Cardiac muscle cell (in vitro differentiated cells and primary cell): ENCODE data around the gene CDC45. TPM values are rescaled to one million over a fixed set of nuclear protein-coding genes. Genes with fewer than 3 reads are reported as not detected.

Experiments
- DNase-seq, 2 donors: peaks; one replicate each; pipeline versions ENCODE4 v3.0.0 to v3.0.0-alpha.2; 2010 to 2017; ENCODE audit warnings: low read depth in 1 of 2, low spot score in 1 of 2
- H3K27ac ChIP-seq: fragments of 200-600 bp; sonication (generic); 2 replicates; pipeline ENCODE4 v1.5.1; 2016
- H3K27me3 ChIP-seq: fragments of 200-600 bp; sonication (generic); 2 replicates; pipeline ENCODE4 v1.6.0; 2016; ENCODE audit warnings: control low read depth
- H3K36me3 ChIP-seq: fragments of 200-600 bp; sonication (generic); 2 replicates; pipeline ENCODE4 v1.5.1; 2016; ENCODE audit warnings: control low read depth
- H3K4me1 ChIP-seq: fragments of 200-600 bp; sonication (generic); 2 replicates; pipeline ENCODE4 v1.8.1; 2017; ENCODE audit warnings: low read depth, mild to moderate bottlenecking, mixed run types
- H3K4me3 ChIP-seq: fragments of 200-600 bp; sonication (generic); 2 replicates; pipeline ENCODE4 v1.5.1; 2016; ENCODE audit warnings: mild to moderate bottlenecking
- H3K9me3 ChIP-seq: fragments of 200-600 bp; sonication (generic); 2 replicates; pipeline ENCODE4 v1.5.1; 2017; ENCODE audit warnings: low read depth, mild to moderate bottlenecking, control low read depth
- CTCF ChIP-seq: IDR thresholded peaks from 2 replicates; pipeline ENCODE4 v1.5.1; 2012; ENCODE audit warnings: low read depth, mild to moderate bottlenecking, low read length
- polyA plus RNA-seq: library from polyadenylated mRNA; unstranded; fragments of >200 nt; fragmentation: Nextera tagmentation; extraction: Ambion mirVana; gene quantifications from 2 replicates; pipeline ENCODE4 v1.2.1, GENCODE V29; 2016
- total RNA-seq: library from RNA; depleted of rRNA; stranded (reverse); fragments of >200 nt; gene quantifications from 2 replicates; pipeline ENCODE4 v1.2.3, GENCODE V29; 2016

CDC45 gene
- total and polyA plus RNA-seq, 2 experiments from 2014 or later = 7.6 to 15.5 TPM

GRCh38 chr22:19447330-19448075 is 32.2 kb upstream of the CDC45 start, which contains the start of gene C22orf39:
Gene C22orf39, minus strand, starts transcription at chr22:19447711. Its CDS starts 23 bp downstream, at chr22:19447688.
- DNase-seq = peak; percentile 95 to 96
- TF ChIP-seq CTCF = no peak
- H3K36me3 ChIP-seq = peaks cover 14% of the 10 kb centered on the region
- peak within 1 kb of the TSS; percentile 97 for H3K27ac ChIP-seq
- H3K4me1 ChIP-seq = peaks cover 16% of the 10 kb centered on the region
- no peaks in the 10 kb centered on the region for H3K27me3 ChIP-seq
- no peaks in the 10 kb centered on the region for H3K9me3 ChIP-seq
- H3K4me3 ChIP-seq = peak within 1 kb of the TSS; percentile 63

DNA sequence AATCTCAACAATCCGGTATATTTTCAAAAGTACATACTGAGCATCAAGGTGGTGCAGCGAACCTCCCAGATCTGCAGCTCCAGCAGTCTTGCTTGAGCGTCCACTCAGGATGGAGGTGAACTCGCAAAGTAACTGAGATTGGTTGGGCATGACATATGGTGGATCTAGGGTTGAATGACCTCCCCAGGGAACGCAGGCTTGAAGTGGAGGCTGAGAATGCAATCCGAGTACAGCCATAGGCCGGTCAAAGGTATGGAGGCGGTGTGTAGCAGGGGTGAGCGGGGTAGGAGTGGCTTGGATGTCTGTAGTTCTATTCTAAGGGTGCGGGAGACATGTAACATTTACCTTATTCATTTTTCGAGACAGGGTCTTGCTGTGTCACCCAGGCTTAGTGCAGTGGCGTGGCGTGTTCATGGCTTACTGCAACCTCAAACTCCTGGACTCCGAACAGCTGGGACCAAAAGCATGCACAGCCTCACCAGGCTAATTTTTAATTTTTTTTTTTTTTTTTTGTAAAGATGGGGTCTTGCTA is 31.6 kb upstream of the CDC45 start:
- Histone ChIP-seq H3K9me3 (no peaks in the 10 kb centered on the region), H3K27ac (peak overlapping the region; percentile 97), H3K36me3 (peaks cover 20% of the 10 kb centered on the region), H3K27me3 (no peaks in the 10 kb centered on the region), H3K4me3 (peak overlapping the region; percentile 63), H3K4me1 (peaks cover 16% of the 10 kb centered on the region)
- peak; percentile 67 to 86 for DNase-seq
- no peak for TF ChIP-seq CTCF

DNA sequence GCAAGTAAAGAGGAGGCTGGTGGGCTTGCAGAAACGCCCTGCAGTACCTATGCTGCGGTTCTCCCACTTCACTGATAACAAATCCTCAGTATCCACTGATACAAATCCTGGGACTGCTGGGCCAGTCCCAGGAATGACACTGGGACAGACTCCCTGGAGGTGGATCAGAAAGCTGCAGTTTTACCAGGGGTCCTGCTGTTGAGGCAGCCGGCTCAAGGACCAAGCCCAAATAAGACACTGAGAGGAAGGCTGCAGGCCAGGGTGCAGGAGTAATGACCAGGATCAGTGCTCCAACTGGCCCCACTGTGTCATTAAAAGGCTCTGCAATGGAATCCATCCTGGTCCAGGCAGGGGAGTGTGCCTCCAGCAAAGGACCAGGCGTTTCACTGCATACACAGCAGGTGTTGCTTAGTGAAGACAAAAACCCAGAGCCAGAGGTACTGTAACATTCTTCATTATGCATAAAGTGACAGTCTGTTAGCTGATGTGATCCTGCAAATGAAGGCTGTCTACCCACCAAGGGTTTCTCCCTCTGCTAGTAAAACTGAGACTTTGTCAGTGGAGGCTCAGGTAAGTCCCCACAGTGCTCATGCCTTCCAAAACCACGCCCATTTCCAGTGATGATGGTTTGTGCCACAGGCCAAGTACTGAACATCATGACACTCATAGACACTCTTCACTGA is 30.8 kb upstream of the CDC45 start:
- no peak for TF ChIP-seq CTCF
- Histone ChIP-seq H3K4me1 (peaks cover 16% of the 10 kb centered on the region), H3K4me3 (peak overlapping the region; percentile 63), H3K9me3 (no peaks in the 10 kb centered on the region), H3K27me3 (no peaks in the 10 kb centered on the region), H3K36me3 (peaks cover 17% of the 10 kb centered on the region), H3K27ac (peak overlapping the region; percentile 97)
- DNase-seq = no peak

GRCh38 chr22:19449422-19449767 is 30.3 kb upstream of the CDC45 start:
- no peaks in the 10 kb centered on the region for H3K27me3 ChIP-seq
- H3K27ac ChIP-seq = no peak overlapping the region
- peaks cover 19% of the 10 kb centered on the region for H3K36me3 ChIP-seq
- H3K4me3 ChIP-seq = no peak overlapping the region
- TF ChIP-seq CTCF = no peak
- DNase-seq = no peak
- no peaks in the 10 kb centered on the region for H3K9me3 ChIP-seq
- peaks cover 16% of the 10 kb centered on the region for H3K4me1 ChIP-seq

DNA sequence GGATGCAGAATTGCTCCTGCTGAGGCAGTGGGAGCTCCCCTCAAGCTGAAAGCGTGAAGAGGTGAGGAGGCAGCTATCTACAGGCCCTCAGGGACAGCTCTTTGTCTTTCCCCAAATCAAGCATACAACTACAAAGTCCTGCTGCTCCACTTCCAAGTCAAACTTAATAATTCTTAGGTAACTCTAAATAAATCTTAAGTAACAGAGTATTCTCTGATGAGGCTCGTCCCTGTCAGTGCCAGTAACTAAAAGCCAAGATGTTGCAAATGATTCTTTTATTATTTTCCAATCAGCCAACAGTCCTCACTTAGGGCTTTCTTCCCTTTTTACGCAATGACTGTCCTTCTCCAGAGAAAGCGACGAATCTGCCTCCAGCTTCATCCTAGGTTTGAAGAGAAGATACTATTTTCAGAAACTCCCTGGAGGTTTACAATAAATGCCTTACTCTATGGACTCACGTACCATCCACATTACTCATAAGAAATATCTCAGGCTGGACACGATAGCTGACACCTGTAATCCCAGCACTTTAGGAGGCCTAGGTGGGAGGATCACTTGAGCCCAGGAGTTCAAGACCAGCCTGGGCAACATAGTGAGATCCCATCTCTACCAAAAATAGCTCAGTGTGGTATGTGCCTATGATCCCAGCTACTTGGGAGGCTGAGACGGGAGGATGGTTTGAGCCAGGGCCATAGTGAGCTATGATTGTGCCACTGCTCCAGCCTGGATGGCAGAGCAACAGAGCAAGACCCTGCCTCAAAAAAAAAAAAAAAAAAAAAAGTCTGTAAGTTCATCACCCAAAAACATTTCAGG is 29.2 kb upstream of the CDC45 start:
- TF ChIP-seq CTCF = no peak
- no peak overlapping the region for H3K4me3 ChIP-seq
- DNase-seq = no peak
- peaks cover 24% of the 10 kb centered on the region for H3K36me3 ChIP-seq
- H3K27me3 ChIP-seq = no peaks in the 10 kb centered on the region
- H3K9me3 ChIP-seq = no peaks in the 10 kb centered on the region
- H3K27ac ChIP-seq = peak overlapping the region; percentile 10
- peaks cover 10% of the 10 kb centered on the region for H3K4me1 ChIP-seq
